LNCAP (cell line): Measurements from ENCODE around the gene ZNF566.

Experiments
- CTCF ChIP-seq: fragments of 450-650 bp; IDR thresholded peaks from 2 replicates; pipeline ENCODE4 v1.5.1; 2017; ENCODE audit warnings: mild to moderate bottlenecking

ZNF566 gene

GRCh38 chr19:36488118-36488845 is 1.1 kb downstream of the ZNF566 start:
- TF ChIP-seq CTCF, result no peak

GRCh38 chr19:36483653-36484052 is 5.7 kb downstream of the ZNF566 start:
- no peak for TF ChIP-seq CTCF

- no peak for TF ChIP-seq CTCF
Observed at GRCh38 chr19:36482876-36483275, 6.5 kb downstream of the ZNF566 start.

GRCh38 chr19:36460046-36460445 is 29.3 kb downstream of the ZNF566 start:
- TF ChIP-seq CTCF, result no peak

GRCh38 chr19:36456831-36457230 is 32.5 kb downstream of the ZNF566 start:
- TF ChIP-seq CTCF, result no peak

- TF ChIP-seq CTCF, result no peak
Observed at GRCh38 chr19:36449059-36449670, 40.2 kb downstream of the ZNF566 start.

- TF ChIP-seq CTCF, result no peak
Observed at GRCh38 chr19:36441339-36441738, 48.0 kb downstream of the ZNF566 start.

- TF ChIP-seq CTCF, result no peak
Observed at GRCh38 chr19:36436531-36436930, 52.8 kb downstream of the ZNF566 start.
